GM13976 (cell line): ENCODE data around the gene TMCC2.

ENCODE experiments used
- DNase-seq: peaks from one replicate; pipeline ENCODE4 v3.0.0; 2012; ENCODE audit warnings: low spot score
- CTCF ChIP-seq: IDR thresholded peaks from 2 replicates; pipeline ENCODE4 v1.5.1; 2012; ENCODE audit warnings: borderline replicate concordance, mild to moderate bottlenecking; ENCODE audit not compliant: insufficient read depth; ENCODE audit errors: extremely low read depth, missing control alignments, control extremely low read depth
- in situ Hi-C: fragments of 300-500 bp; cut with MboI; formaldehyde crosslinking; loops from one replicate; pipeline ENCODE4 v1.12.0; 2022; ENCODE audit warnings: low sequenced_read_pairs, mixed read lengths, inconsistent platforms; ENCODE audit not compliant: unreplicated experiment

Gene TMCC2

GRCh38 chr1:205220421-205220820, 7.3 kb upstream of the TMCC2 start:
- no peak for DNase-seq
- in situ Hi-C loops: no loop called here
- no peak for TF ChIP-seq CTCF

- TF ChIP-seq CTCF: no peak
- no peak for DNase-seq
- in situ Hi-C loops: no loop called here
Observed at GRCh38 chr1:205224736-205225135, 3.0 kb upstream of the TMCC2 start.

- TF ChIP-seq CTCF: no peak
- in situ Hi-C loops: no loop called here
- no peak for DNase-seq
Observed at GRCh38 chr1:205225901-205226765, 1.6 kb upstream of the TMCC2 start.

- TF ChIP-seq CTCF: no peak
- no peak for DNase-seq
- in situ Hi-C loops: no loop called here
Observed at GRCh38 chr1:205226868-205227583, 720 bp upstream of the TMCC2 start.

GRCh38 chr1:205228093-205228521, 361 bp downstream of the TMCC2 start:
- in situ Hi-C loops: no loop called here
- DNase-seq: no peak
- TF ChIP-seq CTCF: no peak

GRCh38 chr1:205229399-205229871, 1.7 kb downstream of the TMCC2 start:
- in situ Hi-C loops: no loop called here
- DNase-seq: peak; percentile 87
- peak; percentile 42 for TF ChIP-seq CTCF
